BLaER1 (cell line): ENCODE data around the gene SLC2A9.

ENCODE experiments used
- H3K27ac ChIP-seq: shearing (Covaris generic); formaldehyde crosslinking; 2 replicates; pipeline ENCODE4 v1.8.1; 2022
- H3K27me3 ChIP-seq: shearing (Covaris generic); formaldehyde crosslinking; 2 replicates; pipeline ENCODE4 v1.8.1; 2022
- H3K36me3 ChIP-seq: shearing (Covaris generic); formaldehyde crosslinking; 2 replicates; pipeline ENCODE4 v1.8.1; 2022
- H3K4me1 ChIP-seq: shearing (Covaris generic); formaldehyde crosslinking; 2 replicates; pipeline ENCODE4 v1.8.1; 2022
- H3K4me2 ChIP-seq: shearing (Covaris generic); formaldehyde crosslinking; 2 replicates; pipeline ENCODE4 v1.8.1; 2022
- H3K4me3 ChIP-seq: shearing (Covaris generic); formaldehyde crosslinking; 2 replicates; pipeline ENCODE4 v1.8.1; 2022
- H3K9ac ChIP-seq: shearing (Covaris generic); formaldehyde crosslinking; 2 replicates; pipeline ENCODE4 v1.8.1; 2022
- H3K9me3 ChIP-seq: shearing (Covaris generic); formaldehyde crosslinking; 2 replicates; pipeline ENCODE4 v1.8.1; 2022
- H4K20me1 ChIP-seq: shearing (Covaris generic); formaldehyde crosslinking; 2 replicates; pipeline ENCODE4 v1.8.1; 2022
- Cebpa-rat ChIP-seq: shearing (Covaris generic); IDR thresholded peaks from 2 replicates; pipeline ENCODE4 v1.8.1; 2022

Gene SLC2A9

DNA sequence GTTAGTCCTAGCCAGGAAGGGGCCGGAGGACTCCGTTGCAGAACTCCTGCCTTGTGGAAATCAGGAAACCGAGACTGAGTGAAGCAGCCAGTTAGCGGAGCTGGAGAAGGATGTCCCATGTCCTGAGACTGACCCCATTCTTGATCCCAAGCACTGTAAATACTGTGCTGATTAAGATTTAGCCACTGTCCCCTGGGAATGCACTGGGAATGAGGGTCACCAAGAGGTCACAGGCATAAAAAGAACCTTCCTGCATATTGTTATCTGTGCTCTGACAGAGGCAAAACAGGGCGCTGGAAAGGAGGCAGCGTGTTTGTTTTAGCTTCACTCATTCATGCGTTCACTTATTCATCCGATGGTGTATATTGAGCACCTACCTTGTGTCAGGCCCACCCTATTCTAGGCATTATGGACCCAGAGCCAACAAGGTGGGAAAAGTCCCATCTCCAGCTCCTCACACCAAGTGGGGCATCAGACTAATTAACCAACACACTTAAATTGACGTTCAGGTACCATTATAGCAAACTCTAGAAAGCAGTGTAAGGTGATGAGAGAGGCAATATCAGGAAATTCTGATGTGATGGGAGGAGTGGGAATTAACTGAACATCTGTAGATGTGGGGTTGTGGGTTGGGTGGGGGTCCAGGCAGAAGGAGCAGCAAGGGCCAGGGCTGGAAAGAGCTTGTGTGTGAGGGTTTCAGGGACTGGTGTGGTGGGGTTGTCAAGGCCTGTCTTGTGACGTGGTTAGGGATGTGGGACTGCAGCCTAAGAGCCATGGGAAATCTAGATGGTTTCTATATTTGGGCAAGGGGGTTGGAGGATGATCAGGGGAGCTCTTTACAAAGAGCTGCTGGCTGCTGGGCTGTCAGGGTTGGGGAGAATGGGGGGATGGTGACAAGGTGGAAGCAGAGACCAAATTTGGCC lies 10.6 kb upstream of the SLC2A9 start:
- H3K4me2 ChIP-seq: peak overlapping the region; percentile 80
- H3K9me3 ChIP-seq: no peaks in the 10 kb centered on the region
- H3K27ac ChIP-seq: no peak overlapping the region
- no peaks in the 10 kb centered on the region for H4K20me1 ChIP-seq
- no peaks in the 10 kb centered on the region for H3K36me3 ChIP-seq
- no peak overlapping the region for H3K4me3 ChIP-seq
- no peak for TF ChIP-seq Cebpa-rat
- H3K9ac ChIP-seq: no peak overlapping the region
- H3K27me3 ChIP-seq: no peaks in the 10 kb centered on the region
- peaks cover 42% of the 10 kb centered on the region for H3K4me1 ChIP-seq

DNA sequence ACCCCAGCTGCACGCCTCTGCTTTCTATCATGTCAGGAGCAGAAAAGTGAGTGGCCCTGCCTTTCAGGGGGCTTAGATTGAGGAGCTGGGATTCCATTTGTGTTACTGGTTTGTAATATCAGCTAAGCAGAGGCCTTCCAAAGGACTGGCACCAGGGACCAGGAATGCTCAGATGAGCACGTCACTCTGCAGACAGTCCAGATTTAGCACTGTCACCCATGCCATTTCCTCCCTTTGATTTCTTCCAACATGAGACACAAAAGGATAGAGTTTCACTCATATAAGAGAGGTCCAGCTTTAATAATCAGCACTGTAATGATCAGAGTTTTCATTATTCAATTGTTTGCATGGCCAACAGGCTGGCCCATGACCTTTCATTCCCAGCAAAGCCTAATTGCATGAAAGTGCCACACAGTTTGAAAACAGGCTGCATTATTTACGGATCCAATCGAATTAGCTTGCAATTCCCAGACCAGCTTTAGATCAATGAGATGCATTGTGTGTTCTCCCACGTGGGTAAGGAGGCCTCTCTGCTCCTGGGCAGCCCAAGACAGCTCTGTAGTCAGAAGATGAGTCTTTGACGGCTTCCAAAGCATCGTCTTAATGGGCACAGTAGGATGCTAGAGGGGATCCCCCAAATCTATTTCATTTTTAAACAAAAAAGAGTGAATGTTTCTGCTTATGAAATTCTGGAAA lies 9.8 kb upstream of the SLC2A9 start:
- no peak for TF ChIP-seq Cebpa-rat
- peak overlapping the region; percentile 80 for H3K4me2 ChIP-seq
- H3K27me3 ChIP-seq: no peaks in the 10 kb centered on the region

DNA sequence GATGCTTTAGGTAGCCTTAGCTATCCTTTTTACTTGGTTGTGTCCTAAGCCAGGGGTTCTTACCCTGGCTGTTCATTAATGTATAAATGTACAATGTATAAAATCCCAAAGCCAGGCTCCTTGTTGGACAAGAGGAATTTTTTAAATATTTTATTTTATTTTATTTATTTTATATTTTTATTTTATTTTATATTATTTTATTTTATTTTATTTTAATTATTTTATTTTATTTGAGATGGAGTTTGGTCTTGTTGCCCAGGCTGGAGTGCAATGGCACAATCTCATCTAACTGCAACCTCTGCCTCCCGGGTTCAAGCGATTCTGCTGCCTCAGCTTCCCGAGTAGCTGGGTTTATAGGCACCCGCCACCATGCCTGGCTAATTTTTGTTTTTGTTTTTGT lies 8.1 kb upstream of the SLC2A9 start:
- Histone ChIP-seq H3K9ac (no peak overlapping the region), H3K27ac (no peak overlapping the region), H4K20me1 (no peaks in the 10 kb centered on the region), H3K4me3 (no peak overlapping the region), H3K4me2 (no peak overlapping the region), H3K9me3 (no peaks in the 10 kb centered on the region), H3K36me3 (no peaks in the 10 kb centered on the region), H3K4me1 (peaks cover 52% of the 10 kb centered on the region), H3K27me3 (no peaks in the 10 kb centered on the region)
- no peak for TF ChIP-seq Cebpa-rat

More for the DNA sequence above, 9.8 kb upstream of the SLC2A9 start:
- Histone ChIP-seq H3K27ac (no peak overlapping the region), H3K4me1 (peaks cover 42% of the 10 kb centered on the region), H3K9me3 (no peaks in the 10 kb centered on the region), H3K4me3 (no peak overlapping the region), H3K9ac (no peak overlapping the region), H4K20me1 (no peaks in the 10 kb centered on the region), H3K36me3 (no peaks in the 10 kb centered on the region)

DNA sequence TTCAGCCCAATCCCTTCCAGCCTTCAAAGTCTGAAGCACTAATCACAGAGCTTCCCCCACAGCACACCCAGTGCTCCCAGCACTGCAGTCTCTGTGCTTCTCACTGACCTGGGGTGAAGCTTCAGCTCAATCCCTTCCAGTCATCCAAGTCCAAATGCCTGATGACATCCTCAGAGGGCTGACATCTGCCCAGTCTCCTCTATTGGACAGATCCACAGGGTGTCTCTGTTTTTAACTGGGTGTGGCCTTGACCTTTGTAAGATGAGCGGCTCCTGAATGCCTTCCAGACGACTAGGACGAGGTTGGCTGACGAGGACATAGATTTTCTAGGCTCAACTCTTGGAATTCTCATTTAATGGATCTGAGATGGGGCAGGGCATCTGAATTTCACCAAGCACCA lies 7.6 kb upstream of the SLC2A9 start:
- no peak overlapping the region for H3K4me2 ChIP-seq
- no peaks in the 10 kb centered on the region for H4K20me1 ChIP-seq
- H3K27ac ChIP-seq: no peak overlapping the region
- H3K36me3 ChIP-seq: no peaks in the 10 kb centered on the region
- no peak overlapping the region for H3K9ac ChIP-seq
- H3K4me1 ChIP-seq: peaks cover 52% of the 10 kb centered on the region
- H3K9me3 ChIP-seq: no peaks in the 10 kb centered on the region
- H3K4me3 ChIP-seq: no peak overlapping the region
- no peaks in the 10 kb centered on the region for H3K27me3 ChIP-seq
- no peak for TF ChIP-seq Cebpa-rat

DNA sequence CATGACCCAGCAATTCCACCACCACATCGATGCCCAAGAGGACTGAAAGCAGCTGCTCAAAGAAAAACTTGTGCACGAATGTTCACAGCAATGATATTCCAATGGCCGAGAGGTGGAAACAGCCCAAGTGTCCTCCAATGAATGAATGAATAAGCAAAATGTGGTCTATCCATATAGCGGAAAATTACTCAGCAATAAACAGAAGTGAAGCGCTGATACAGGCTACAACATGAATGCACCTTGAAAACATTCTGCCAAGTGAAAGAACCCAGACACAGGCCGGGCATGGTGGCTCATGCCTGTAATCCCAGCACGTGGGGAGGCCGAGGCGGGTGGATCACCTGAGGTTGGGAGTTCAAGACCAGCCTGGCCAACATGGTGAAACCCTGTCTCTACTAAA lies 5.2 kb upstream of the SLC2A9 start:
- no peak overlapping the region for H3K4me2 ChIP-seq
- no peak overlapping the region for H3K4me3 ChIP-seq
- no peaks in the 10 kb centered on the region for H3K9me3 ChIP-seq
- H3K9ac ChIP-seq: no peak overlapping the region
- H3K27ac ChIP-seq: no peak overlapping the region
- TF ChIP-seq Cebpa-rat: no peak
- H3K27me3 ChIP-seq: no peaks in the 10 kb centered on the region
- peaks cover 52% of the 10 kb centered on the region for H3K4me1 ChIP-seq
- H4K20me1 ChIP-seq: no peaks in the 10 kb centered on the region
- H3K36me3 ChIP-seq: no peaks in the 10 kb centered on the region

DNA sequence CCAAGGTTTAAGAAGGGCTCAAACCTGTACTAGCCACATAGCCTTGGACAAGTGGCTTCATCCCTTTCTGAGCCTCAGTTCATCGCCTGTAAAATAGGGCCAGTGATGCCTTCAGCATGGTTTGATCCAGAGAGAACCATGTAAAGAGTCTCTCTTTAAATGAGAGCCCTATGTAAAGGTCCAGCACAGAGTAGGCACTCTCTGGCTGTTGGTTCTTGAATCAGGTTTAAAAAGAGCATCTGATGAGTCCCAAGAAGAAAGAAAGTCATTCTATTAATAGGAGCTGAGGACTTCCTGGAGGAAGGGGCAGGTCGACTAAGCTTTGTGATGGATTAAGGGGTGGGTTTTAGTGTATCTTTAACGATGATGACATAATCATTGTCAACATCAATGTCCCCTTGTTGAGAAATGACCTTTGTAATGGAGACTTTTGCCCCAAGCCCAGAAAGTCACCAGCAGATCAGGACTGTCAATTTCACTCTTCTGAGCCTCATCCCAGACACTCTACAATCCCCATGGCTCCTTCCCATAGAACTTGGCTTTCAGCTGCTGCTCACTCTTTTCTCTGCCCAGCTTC lies 4.0 kb upstream of the SLC2A9 start:
- TF ChIP-seq Cebpa-rat: no peak
- peak overlapping the region; percentile 30 for H3K4me2 ChIP-seq
- no peak overlapping the region for H3K27ac ChIP-seq
- H3K27me3 ChIP-seq: no peaks in the 10 kb centered on the region
- H3K36me3 ChIP-seq: no peaks in the 10 kb centered on the region
- H3K9ac ChIP-seq: no peak overlapping the region
- no peak overlapping the region for H3K4me3 ChIP-seq
- H3K9me3 ChIP-seq: no peaks in the 10 kb centered on the region
- H3K4me1 ChIP-seq: peaks cover 52% of the 10 kb centered on the region
- H4K20me1 ChIP-seq: no peaks in the 10 kb centered on the region

DNA sequence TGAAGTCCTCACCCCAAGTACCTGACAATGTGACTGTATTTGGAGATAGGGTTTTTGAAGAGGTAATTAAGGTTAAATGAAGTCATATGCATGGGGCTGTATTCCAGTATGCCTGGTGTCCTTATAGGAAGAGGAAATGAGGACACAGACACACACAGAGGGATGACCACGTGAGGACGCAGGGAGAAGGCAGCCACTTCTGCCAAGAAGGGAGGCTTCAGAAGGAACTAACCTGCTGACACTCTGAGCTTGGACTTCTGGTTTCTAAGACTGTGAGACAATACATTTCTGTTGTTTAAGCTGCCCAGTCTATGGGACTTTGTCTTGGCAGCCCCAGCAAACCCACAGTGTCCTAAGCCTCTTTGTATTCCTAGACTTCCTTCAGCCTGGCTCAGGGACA lies 3.0 kb upstream of the SLC2A9 start:
- no peak for TF ChIP-seq Cebpa-rat
- no peaks in the 10 kb centered on the region for H3K36me3 ChIP-seq
- peak overlapping the region; percentile 77; the same call in 1 of the 2 replicates for H3K4me2 ChIP-seq
- H3K27me3 ChIP-seq: no peaks in the 10 kb centered on the region
- no peaks in the 10 kb centered on the region for H3K9me3 ChIP-seq
- H3K9ac ChIP-seq: no peak overlapping the region
- peak overlapping the region; percentile 79; the same call in 1 of the 2 replicates for H3K27ac ChIP-seq
- H3K4me3 ChIP-seq: no peak overlapping the region
- H4K20me1 ChIP-seq: no peaks in the 10 kb centered on the region
- H3K4me1 ChIP-seq: peaks cover 62% of the 10 kb centered on the region

DNA sequence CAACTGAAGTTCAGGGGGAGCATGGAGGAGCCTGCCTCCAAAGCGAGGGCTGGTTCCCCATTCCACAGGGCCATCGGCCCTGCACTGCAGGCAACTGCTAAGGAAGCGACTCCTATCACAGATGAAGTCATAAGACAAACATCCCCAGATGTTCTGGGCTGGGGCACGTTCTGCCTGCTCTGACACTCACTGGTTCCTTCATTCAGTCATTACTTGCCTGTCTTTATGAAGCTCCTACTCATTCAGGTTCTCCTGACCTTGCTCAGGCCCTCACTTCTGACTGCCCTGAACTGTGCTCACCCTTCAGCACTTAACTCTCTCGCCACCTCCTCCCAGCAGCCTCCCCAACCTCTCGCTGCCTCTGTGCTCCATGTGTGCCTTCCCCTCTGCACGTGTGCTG lies 2.5 kb upstream of the SLC2A9 start:
- Histone ChIP-seq H3K4me3 (no peak overlapping the region), H3K27ac (peak overlapping the region; percentile 79; the same call in 1 of the 2 replicates), H3K4me1 (peaks cover 67% of the 10 kb centered on the region), H3K9me3 (no peaks in the 10 kb centered on the region), H3K27me3 (no peaks in the 10 kb centered on the region), H3K36me3 (no peaks in the 10 kb centered on the region), H3K4me2 (peak overlapping the region; percentile 77), H3K9ac (no peak overlapping the region; the same call in 1 of the 2 replicates), H4K20me1 (no peaks in the 10 kb centered on the region)
- TF ChIP-seq Cebpa-rat: no peak

DNA sequence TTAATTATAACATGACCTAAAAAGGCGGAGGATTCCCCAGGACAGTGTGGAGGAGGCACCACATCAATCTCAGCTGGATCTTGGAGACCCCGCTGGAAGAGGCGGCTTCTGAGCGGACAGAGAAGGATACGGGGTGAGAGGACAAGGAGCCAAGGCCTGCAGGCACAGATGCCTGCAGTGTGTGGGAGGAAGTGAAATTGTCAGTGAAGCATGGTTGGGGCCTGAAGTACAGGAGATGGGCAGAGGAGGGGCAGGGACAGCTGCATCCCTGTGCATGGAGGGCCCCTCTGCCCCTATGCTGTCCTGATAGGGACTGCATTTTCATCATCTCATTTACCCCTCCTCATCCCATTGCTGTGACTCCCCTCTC lies 1.7 kb upstream of the SLC2A9 start:
- Histone ChIP-seq H3K9ac (peak overlapping the region; percentile 17; the same call in 1 of the 2 replicates), H3K4me3 (no peak overlapping the region), H3K9me3 (no peaks in the 10 kb centered on the region), H3K27ac (peak overlapping the region; percentile 79), H3K36me3 (no peaks in the 10 kb centered on the region), H3K4me1 (peaks cover 73% of the 10 kb centered on the region), H3K4me2 (peak overlapping the region; percentile 77), H4K20me1 (no peaks in the 10 kb centered on the region), H3K27me3 (no peaks in the 10 kb centered on the region)
- TF ChIP-seq Cebpa-rat: no peak
